HG03442 (cell line): ENCODE measurements around the gene CST4.
"Not testable (repeated sequence)": the region's sequence is repeated elsewhere in the genome, so short reads cannot be mapped to it uniquely, and the experiment has no call there.

ENCODE experiments used
- ATAC-seq: cut with Tn5 transposase; IDR thresholded peaks from one replicate; pipeline ENCODE4 v1.9.1; 2021; ENCODE audit warnings: mild to moderate bottlenecking, moderate library complexity; ENCODE audit not compliant: unreplicated experiment

The CST4 gene

DNA sequence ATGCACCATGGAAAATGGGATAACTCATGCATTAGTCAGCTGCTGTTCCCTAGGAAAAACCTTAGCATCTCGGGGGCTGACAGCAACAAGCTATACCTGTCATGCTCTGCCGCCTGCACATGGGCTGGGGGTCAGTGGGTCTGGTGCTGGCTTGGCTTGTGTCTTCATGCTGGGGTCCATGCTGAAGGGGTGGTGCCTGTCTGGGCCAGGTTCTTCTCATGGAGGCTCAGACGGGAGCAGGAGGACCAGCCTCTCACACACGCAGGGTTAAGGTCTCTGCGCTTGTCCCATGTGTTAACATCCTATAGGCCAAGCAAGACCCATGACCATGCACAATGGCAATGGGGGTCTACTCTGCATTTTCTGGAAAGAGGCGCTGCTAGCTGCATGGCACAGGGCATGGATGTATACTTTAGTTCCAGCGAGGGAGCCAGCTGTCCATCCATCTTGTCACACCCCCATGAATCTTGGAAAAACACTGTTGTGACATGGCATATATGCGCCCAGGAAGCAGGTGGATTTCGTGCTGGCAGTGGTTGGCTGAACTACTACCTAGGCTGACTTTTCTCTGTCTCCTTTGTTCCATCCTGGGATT, 26.5 kb downstream of the CST4 start:
- no peak for ATAC-seq

DNA sequence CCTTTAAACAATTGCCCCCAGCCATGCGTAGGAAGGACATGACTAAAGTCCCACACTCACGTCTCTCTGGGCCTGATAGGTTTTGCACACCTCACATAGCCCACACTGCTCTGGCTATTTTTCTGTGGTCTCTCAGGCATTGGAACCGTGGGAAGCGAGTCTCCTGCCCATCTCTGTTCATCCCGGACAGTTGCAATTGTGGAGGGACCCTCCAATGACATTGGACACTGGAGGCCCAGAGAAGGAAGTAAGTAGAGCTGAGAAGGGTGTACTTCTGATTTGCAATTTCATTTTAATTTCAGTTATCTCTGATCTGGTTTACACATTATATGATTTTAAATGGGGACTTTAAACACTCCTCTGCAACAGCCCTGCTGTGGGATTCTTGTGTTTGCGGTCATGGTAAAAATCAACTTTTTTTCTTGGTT, 27.8 kb downstream of the CST4 start:
- no peak for ATAC-seq

DNA sequence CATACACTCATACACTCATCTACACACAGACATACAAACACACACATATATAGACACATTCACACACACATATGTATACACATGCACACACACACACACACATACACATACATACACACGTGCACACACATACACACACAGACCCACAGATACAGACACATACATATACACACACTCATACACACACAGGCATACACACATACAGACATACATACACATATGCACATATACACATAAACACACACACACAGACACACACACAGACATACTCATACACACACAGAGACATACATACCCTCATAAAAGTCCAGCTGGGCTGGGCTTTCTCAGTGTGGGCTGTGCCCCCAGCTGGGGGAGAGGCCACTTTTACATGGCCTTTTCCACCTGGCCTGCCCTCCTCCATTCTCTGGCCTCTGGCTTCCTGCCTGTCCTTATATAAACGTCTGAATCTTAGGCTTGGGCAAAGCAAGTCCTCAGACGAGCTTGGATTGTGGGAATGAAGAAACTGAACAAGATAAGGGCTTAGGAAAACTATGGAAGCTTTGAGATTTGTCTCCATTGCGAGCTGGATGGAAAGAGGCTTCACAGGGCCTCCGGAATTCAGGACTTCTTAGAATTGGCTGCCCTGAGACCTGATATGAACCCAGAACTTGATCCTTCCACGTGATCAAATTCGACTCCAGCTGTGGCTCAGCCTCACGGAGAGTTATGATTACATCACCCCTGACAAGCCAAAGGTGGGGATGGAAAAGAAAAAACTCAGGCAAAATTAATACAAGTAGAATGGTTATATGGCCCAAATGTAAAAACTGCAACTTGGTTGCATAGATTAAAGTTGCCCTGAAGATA, 28.6 kb downstream of the CST4 start:
- ATAC-seq = no peak

DNA sequence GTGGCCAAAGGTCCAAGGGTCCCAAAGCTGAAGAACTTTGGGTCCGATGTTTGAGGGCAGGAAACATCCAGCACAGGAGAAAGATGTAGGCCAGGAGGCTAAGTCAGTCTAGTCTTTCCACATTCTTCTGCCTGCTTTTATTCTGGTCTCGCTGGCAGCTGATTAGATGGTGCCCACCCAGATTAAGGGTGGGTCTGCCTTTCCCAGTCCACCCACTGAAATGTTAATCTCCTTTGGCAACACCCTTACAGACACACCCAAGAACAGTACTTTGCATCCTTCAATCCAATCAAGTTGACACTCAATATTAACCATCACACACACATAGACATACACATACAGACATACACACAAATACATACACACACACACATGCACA, 29.2 kb downstream of the CST4 start:
- ATAC-seq = not testable (repeated sequence)

DNA sequence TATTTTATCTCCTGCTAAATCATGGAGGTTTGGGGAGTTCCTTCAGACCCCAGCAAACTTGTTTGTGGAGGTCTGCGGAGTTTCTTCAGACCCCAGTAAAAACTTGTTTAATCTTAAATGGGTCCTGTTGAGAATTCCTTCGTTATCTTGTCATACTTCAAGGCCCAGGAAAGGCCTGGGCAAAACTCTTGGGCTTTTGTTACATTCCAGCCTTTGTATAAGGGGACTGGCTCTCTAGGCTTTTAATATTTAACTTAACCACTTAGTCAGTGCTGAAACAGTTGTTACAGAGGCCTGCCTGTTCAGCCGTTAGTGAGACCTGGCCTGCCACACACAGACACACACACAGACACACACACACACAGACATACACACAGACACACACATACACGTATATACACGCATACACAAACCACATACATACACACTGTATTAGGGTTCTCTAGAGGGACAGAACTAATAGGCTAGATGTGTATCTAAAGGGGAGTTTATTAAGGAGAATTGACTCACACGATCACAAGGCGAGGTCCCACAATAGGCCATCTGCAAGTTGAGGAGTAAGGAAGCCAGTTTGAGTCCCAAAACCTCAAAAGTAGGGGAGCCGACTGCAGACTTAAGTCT, 29.7 kb downstream of the CST4 start:
- ATAC-seq = no peak

DNA sequence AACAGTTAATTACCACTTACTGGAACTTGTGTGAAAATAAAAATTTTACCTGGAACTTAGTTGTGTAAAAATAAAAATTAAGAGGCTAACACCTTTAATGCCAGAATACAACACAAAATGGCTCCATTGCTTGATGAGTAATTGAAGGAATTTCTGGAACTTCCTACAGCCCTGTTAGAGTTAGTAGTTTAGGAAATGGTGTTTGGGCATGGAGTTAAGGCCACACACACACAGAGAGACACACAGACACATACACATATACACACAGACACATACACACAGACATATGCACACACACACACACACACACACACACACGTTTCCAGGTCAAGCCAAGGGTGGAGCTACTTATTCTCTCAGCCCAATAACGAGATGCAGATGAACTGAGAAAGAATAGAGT, 30.5 kb downstream of the CST4 start:
- no peak for ATAC-seq

DNA sequence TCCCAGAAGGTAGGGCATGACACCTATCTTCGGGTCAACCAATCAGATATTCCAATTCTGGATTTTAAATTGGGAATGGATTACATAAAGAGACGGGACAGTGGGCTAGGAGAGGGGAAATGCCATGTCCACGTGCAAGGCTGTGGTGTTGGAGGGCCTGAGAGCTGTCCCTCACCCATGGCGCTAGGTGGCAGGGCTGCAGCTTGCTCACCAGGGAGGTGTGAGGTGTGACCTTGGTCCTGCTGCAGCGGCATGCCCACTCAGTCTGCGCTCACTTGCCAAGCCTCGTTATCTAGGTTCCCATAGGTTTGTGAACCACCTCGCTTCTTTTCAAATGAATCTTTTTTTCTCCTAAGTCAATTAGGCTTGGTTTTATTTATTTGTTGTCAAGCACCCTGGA, 31.6 kb downstream of the CST4 start:
- ATAC-seq = no peak

DNA sequence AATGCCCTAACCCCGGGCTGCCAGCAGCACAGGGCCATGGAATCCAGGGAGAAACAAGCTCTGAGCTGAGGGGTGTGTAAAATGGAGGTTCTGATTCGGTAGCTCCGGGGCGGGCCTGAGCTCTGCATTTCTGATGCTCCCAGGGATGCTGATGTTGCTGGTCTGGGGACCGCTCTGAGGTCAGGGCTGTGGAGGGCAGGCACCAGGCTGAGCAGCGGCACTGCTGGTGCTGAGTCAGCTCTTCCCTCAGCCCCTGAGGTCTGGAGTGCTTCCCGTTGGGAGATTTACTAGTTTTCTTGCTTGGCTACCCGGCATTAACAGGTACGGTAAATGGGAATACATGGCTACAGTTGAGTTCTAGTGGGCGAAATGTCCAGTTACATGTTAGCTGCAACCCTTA, 32.5 kb downstream of the CST4 start:
- no peak for ATAC-seq

DNA sequence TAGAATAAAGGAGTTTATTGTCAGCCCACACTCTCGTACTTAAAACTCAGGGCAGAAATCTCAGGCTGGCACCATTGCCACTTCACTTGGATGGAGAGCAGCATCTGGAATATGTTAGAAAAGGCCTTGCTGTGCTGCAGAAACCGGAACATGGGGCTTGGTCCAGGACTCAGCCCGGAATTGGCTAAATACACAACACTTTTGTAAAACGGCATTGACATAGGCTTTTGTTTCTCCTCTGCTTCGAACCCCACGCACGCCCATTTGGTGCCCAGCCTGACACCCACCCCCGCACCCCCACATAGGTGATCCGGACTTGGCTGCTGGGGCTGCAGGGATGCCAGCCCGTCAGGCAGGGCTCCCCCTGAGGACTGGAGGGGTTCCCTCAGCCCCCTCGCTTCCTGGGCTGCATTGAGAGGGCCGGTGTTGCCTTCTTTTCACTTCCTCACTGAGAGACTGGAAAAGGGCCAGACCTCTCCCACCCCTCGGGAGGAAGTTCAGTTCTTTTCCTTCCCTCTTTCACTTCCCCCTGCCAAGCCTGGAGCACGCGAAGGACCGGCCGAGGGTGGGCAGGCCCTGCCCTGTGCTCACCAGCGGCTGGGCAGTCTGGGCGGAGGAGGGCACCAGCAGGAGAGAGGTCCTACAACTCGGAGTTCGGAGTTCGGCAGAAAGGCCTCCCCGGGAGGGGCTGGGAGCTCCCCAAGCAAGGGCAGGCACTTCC, 33.2 kb downstream of the CST4 start:
- ATAC-seq = no peak

DNA sequence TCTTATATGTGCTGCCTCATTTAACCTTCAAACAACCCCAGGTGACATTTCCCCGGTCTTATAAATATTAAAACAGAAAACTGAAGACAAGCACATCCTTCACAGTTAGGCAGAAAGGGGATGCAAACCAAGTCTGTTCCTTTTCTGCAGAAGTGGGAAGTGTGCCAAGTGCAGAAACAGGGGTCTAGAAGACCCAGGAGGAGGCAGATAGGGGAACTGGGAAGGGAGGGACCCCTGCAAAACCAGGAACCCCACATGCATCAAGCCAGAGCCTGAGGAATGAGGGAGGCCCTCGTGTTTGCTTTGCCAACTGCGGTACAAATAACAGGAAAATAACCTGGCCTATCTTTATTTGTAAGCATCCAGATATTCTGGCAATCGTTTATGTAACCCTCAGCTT, 34.1 kb downstream of the CST4 start:
- no peak for ATAC-seq

DNA sequence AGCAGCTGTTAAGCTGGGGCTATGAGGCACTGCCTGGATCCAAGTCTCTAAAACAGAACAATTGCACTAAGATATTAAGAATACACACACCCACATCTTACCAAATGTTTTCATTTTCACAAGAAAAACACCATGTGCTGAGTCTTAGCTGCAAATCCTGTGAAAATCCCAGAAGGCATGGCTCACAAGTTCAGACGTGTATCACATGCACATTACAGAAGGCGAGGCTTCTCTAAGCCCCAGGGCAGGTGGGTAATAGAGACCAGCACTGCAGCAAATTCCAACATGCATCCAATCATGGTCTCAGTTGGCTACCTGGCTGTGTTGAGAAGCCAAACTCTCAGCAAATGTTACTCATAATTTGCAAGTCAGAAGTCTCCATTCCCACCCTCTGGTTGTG, 34.8 kb downstream of the CST4 start:
- no peak for ATAC-seq

DNA sequence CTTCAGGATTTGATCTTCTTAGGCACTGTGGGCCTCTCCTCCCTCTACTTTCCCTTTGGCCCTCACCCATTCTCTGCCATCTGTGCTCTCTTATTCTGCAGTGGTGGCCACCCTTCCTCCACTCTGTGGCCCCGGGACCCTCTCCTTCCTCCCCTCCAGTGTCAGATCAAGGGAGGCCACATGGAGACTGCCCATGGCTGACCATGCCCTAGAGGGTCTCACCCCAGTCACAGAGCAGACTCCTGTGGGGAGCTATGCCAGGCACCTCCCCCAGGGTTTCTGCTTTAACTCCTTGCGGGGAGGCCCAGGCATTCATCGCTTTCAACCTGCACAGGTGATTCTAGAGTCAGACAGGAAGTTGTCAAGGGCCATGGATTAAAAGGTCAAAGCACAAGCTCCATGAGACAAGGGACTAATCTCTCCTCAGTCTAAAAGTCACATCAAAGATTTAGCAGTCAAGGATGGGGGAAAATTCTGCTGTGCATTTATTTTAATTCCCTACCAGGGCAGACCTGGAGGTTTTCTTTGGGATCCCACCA, 35.4 kb downstream of the CST4 start:
- ATAC-seq = no peak

DNA sequence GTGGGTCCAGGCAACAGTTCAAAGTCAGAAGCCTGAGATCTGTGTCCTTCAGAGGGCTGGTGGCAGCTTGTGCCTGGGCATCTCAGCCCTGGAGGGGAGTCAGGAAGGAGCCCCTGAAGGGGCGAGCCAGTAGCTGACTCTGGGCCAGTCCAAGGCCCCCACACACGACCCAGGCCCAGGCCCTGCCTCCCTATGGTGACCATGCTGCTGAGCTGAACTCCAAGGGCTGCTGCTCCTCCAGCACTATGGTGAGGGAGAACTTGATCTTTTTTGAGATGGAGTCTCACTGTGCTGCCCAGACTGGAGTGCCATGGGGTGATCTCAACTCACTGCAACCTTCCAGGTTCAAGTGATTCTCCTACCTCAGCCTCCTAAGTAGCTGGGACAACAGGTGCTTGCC, 35.9 kb downstream of the CST4 start:
- no peak for ATAC-seq

DNA sequence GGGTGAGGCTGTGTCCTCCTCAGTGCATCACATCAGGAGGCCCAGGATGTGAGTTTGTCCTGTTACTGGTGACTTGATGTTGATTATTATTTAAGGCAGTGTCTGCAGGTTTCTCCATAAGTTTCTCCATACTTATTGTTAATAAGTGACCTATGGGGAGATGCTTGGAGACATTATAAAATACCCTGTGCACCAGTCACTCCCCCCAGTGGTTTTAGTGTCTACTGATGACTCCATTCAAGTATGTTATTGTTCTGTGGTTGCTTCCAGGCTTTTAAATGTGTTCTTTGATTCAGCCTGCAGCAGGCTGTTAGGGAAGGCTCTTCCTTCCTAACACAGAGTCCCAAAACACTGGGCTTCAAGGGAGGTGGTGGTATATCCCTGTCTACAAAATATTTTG, 36.5 kb downstream of the CST4 start:
- no peak for ATAC-seq

DNA sequence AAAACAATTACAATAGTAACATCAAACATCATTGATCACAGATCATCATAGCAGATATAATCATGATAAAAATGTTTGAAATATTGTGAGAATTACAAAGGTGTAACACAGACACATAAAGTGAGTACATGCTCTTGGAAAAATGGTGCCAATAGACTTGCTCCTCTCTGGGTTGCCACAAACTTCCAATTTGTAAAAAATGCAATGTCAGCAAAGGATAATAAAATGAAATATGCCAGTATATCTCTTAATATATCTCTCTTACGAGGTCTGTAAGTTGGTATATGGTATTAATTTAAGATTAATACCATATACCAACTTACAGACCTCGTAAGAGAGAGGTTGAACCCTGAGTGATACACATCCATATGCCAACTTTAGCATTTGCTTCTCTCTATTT, 37.7 kb downstream of the CST4 start:
- no peak for ATAC-seq

DNA sequence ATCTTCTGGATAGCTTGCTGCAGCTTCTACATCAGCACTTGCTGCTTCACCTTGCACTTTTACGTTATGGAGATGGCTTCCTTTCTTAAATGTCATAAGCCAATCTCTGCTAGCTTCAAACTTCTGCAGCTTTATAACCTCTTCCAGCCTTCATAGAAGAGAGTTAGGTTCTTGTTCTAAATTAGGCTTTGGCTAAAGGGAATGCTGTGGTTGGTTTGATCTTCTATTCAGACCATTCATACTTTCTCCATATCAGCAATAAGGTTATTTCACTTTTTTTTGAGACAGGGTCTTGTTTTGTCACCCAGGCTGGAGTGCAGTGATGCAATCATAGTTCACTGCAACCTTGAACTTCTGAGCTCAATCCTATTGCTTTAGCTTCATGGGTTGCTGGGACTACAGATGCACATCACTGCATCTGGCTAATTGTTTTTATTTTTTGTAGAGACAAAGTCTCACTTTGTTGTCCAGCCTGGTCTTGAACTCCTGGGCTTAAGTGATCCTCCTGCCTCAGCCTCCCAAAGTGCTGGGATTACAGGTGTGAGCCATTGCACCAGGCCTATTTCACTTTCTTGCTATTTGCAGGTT, 38.9 kb downstream of the CST4 start:
- ATAC-seq = no peak

DNA sequence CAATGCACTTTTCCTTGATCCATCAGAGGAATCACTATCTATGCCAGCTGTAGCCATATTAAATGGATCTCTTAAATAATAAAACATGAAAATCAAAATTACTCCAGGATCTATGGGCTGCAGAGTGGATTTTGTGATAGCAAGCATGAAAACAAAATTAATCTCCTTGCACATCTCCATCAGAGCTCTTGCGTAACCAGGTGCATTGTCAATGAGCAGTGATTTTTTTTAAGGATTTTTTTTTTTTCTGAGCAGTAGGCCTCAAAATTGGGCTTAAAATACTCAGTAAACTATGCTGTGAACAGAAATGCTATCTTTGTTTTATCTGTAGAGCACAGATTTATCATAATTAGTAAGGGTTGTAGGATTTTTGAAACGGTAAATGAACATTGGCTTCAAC, 39.6 kb downstream of the CST4 start:
- no peak for ATAC-seq

DNA sequence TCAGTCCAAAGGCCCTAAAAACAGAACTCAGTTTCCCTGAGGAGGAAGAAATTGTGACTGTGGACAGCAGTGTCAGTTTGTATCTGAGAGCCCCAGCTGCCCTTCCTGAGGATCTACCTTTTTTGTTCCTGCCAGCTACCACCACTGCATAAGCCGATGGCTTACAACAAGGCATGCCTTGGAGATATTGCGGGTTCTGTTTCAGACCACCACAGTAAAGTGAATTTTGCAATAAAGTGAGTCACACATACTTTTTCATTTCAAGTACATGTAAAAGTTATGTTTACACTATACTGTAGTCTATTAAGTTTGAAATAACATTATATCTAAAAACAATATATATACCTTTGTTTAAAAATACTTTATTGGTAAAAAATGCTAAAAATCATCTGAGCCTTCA, 41.5 kb downstream of the CST4 start:
- ATAC-seq = no peak

DNA sequence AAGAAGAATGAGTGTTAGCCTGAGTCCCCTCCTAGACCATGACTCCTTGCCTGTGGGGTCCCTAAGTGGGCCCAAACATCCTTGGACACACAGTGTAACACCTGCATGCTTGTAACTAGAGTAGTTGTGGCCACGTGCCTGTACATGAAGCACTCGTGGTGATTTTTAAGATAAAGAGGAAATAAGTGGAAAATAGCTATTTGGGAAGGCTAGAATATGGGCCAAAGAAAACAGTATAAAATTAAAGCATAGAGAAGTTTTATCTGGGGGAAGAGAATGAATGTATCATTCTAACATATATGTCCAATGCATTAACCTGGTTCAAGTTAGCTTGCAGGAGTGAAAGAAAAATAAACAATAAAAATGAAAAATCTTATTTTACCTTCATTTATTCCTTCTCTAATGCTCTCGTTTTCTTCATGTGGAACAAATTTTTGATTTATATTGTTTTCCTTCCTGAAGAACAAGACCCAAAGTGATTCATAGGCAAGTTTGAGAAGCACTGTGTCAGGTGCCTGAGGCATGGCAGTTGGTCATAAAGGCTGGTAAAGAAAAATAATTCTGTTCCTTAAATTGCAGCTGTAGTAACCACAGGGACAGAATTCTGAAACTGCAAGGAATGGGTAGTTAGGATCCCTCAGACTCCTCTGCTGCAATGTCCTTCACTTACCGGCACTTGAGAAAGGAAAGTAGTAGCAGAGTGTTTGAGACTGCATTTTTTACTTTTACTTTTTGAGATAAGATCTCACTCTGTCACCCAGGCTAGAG, 42.5 kb downstream of the CST4 start:
- no peak for ATAC-seq

DNA sequence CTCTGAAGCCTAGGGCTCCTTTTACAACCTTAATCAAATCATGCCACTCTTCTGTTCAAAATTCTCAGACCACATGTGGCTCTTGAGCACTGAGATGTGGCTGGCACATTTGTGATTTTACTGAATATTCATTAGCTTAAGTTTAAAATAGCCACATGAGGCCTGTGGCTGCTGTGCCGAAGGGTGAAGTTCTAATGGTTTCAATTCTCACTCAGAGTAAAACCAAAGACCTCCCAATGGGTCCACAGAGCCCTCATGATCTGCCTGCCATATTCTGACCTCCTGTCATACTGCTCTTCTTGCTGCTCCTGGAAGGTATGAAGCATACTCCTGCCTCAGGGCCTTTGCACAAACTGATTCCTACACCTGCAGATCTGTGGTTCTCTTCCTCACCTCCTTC, 43.3 kb downstream of the CST4 start:
- ATAC-seq = no peak
